Chondrocyte (in vitro differentiated cells): ENCODE measurements around the gene SPTBN1. TPM values are rescaled to one million over a fixed set of nuclear protein-coding genes. Genes with fewer than 3 reads are reported as not detected.
A peak's percentile ranks its signal among the peaks of the same experiment; 100 is the strongest.

Source experiments
- DNase-seq: peaks from one replicate; pipeline ENCODE4 v3.0.0; 2021; ENCODE audit warnings: mixed read lengths, low spot score
- H3K27ac Mint-ChIP-seq: one replicate; pipeline ENCODE4 v1.8.0; 2021; ENCODE audit warnings: mild to moderate bottlenecking, moderate library complexity, mixed read lengths; ENCODE audit not compliant: unreplicated experiment
- H3K27me3 Mint-ChIP-seq: 2 replicates; pipeline ENCODE4 v1.8.0; 2021; ENCODE audit warnings: low read depth, mixed read lengths
- H3K36me3 Mint-ChIP-seq: 2 replicates; pipeline ENCODE4 v1.8.0; 2021; ENCODE audit warnings: low read depth, mixed read lengths
- H3K4me1 Mint-ChIP-seq: 2 replicates; pipeline ENCODE4 v1.8.0; 2021; ENCODE audit warnings: low read depth, mild to moderate bottlenecking, mixed read lengths
- H3K4me3 Mint-ChIP-seq: one replicate; pipeline ENCODE4 v1.8.0; 2021; ENCODE audit warnings: mild to moderate bottlenecking, moderate library complexity, mixed read lengths; ENCODE audit not compliant: unreplicated experiment
- H3K9me3 Mint-ChIP-seq: 2 replicates; pipeline ENCODE4 v1.8.0; 2021; ENCODE audit warnings: low read depth, mixed read lengths
- CTCF ChIP-seq: fragments of 200-600 bp; sonication (generic); IDR thresholded peaks from 2 replicates; pipeline ENCODE4 v1.5.0; 2021; ENCODE audit warnings: antibody characterized with exemption, mild to moderate bottlenecking, moderate library complexity
- total RNA-seq: library from RNA; stranded (reverse); gene quantifications from 3 replicates; pipeline ENCODE4 v1.2.1, GENCODE V29; 2021

The SPTBN1 gene
- total RNA-seq, 1 donor from 2014 or later: 297 TPM

GRCh38 chr2:54534221-54534620, 78.1 kb downstream of the SPTBN1 start:
- H3K9me3 Mint-ChIP-seq: no peaks in the 10 kb centered on the region
- H3K4me3 Mint-ChIP-seq: no peak overlapping the region
- no peak for TF ChIP-seq CTCF
- H3K4me1 Mint-ChIP-seq: peaks cover 15% of the 10 kb centered on the region
- no peak for DNase-seq
- H3K27me3 Mint-ChIP-seq: no peaks in the 10 kb centered on the region
- peaks cover 30% of the 10 kb centered on the region for H3K36me3 Mint-ChIP-seq
- peak overlapping the region; percentile 96 for H3K27ac Mint-ChIP-seq

- peaks cover 30% of the 10 kb centered on the region for H3K36me3 Mint-ChIP-seq
- peak overlapping the region; percentile 96 for H3K27ac Mint-ChIP-seq
- H3K9me3 Mint-ChIP-seq: no peaks in the 10 kb centered on the region
- H3K27me3 Mint-ChIP-seq: no peaks in the 10 kb centered on the region
- H3K4me3 Mint-ChIP-seq: no peak overlapping the region
- no peak for DNase-seq
- TF ChIP-seq CTCF: no peak
- H3K4me1 Mint-ChIP-seq: peaks cover 15% of the 10 kb centered on the region
Observed at GRCh38 chr2:54534625-54535024, 78.5 kb downstream of the SPTBN1 start.

- DNase-seq: no peak
- TF ChIP-seq CTCF: no peak
- no peaks in the 10 kb centered on the region for H3K27me3 Mint-ChIP-seq
- H3K27ac Mint-ChIP-seq: no peak overlapping the region
- peaks cover 21% of the 10 kb centered on the region for H3K4me1 Mint-ChIP-seq
- H3K36me3 Mint-ChIP-seq: peaks cover 26% of the 10 kb centered on the region
- H3K4me3 Mint-ChIP-seq: no peak overlapping the region
- no peaks in the 10 kb centered on the region for H3K9me3 Mint-ChIP-seq
Observed at GRCh38 chr2:54535599-54536195, 79.6 kb downstream of the SPTBN1 start.

GRCh38 chr2:54536720-54537119, 80.6 kb downstream of the SPTBN1 start:
- no peak overlapping the region for H3K4me3 Mint-ChIP-seq
- no peaks in the 10 kb centered on the region for H3K9me3 Mint-ChIP-seq
- peaks cover 23% of the 10 kb centered on the region for H3K36me3 Mint-ChIP-seq
- H3K27me3 Mint-ChIP-seq: no peaks in the 10 kb centered on the region
- TF ChIP-seq CTCF: no peak
- DNase-seq: no peak
- H3K4me1 Mint-ChIP-seq: peaks cover 24% of the 10 kb centered on the region
- peak overlapping the region; percentile 64 for H3K27ac Mint-ChIP-seq

- Mint-ChIP-seq H3K27me3 (no peaks in the 10 kb centered on the region), H3K4me3 (no peak overlapping the region), H3K9me3 (no peaks in the 10 kb centered on the region), H3K27ac (no peak overlapping the region), H3K36me3 (peaks cover 23% of the 10 kb centered on the region), H3K4me1 (peaks cover 15% of the 10 kb centered on the region)
- no peak for TF ChIP-seq CTCF
- no peak for DNase-seq
Observed at GRCh38 chr2:54538537-54538936, 82.4 kb downstream of the SPTBN1 start.
